HG02678 (cell line): ENCODE measurements around the gene WDR27.
"Not testable (repeated sequence)": the region's sequence is repeated elsewhere in the genome, so short reads cannot be mapped to it uniquely, and the experiment has no call there.

Experiments used
- ATAC-seq: cut with Tn5 transposase; IDR thresholded peaks from one replicate; pipeline ENCODE4 v1.9.1; 2021; ENCODE audit warnings: mild to moderate bottlenecking, moderate library complexity; ENCODE audit not compliant: unreplicated experiment

The WDR27 gene

DNA sequence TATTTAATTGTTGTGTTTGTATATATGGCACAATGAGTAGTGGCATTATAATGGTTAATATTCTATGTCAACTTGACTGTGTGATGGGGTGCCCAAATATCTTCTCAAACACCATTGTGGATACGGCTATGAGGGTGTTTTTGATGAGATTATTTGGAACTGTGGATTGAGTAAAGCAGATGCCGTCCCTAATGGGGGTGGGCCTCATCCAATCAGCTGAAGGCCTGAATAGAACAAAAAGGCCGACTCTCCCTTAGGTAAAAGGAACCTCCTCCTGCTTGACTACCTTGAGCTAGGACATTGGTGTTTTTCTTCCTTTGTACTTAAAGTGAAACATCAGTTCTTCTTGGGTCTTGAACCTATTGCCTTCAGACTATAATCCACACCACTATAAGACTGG lies 207.8 kb downstream of the WDR27 start:
- no peak for ATAC-seq

DNA sequence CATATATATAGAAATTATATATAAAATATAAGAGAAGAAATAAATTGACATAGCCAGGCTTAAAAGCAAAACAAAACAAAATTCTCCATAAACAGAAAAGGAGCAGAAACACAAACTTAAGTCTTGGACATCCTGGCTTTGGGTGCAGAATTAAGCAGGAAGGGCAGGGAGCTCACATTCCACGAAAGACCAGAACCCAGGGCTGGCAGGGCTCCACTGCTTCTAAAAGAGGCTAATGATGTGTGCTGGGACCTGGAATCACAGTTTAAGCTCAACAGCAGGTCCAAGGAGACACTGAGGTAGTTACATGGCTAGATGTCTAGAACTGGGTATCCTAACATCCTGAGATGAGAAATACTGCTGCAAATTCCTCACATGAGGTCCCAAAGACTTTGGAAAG lies 210.3 kb downstream of the WDR27 start:
- no peak for ATAC-seq

GRCh38 chr6:169490830-169491229 lies 211.0 kb downstream of the WDR27 start:
- no peak for ATAC-seq

GRCh38 chr6:169490246-169490641 lies 211.6 kb downstream of the WDR27 start:
- ATAC-seq = no peak

DNA sequence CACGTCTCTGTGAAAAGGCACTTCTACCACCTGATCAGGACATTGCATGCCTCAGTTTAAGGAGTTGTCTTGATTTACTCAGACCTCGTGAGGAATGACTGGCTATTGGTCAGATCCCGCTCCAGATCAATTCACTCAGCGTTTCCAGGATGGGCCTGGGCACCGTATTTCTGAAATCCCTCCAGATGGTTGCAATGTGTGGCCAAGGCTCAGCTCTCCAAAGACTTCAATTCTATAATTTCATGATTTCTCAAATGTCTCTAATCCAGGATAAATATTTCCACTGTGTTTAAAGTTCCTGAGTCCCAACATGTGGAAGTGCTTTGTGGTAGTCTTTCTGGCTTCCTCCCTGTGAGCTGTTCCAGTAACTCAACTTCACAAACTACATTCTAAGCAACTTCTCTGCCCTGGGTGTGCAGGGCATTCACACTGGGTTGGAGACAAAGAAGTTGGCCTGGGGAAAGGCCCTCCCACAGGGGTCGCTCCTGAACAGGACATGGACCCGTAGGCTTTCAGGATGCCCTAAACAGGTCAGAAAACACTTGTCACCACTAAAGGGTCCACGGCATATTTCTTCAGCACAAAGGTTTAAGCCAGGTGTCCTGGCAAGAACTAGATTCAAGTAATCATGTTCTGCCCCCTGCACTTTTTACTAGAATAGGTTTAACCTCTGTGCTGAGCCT lies 212.1 kb downstream of the WDR27 start:
- ATAC-seq = no peak

- no peak for ATAC-seq
Measured at GRCh38 chr6:169487579-169488436, 214.0 kb downstream of the WDR27 start.

DNA sequence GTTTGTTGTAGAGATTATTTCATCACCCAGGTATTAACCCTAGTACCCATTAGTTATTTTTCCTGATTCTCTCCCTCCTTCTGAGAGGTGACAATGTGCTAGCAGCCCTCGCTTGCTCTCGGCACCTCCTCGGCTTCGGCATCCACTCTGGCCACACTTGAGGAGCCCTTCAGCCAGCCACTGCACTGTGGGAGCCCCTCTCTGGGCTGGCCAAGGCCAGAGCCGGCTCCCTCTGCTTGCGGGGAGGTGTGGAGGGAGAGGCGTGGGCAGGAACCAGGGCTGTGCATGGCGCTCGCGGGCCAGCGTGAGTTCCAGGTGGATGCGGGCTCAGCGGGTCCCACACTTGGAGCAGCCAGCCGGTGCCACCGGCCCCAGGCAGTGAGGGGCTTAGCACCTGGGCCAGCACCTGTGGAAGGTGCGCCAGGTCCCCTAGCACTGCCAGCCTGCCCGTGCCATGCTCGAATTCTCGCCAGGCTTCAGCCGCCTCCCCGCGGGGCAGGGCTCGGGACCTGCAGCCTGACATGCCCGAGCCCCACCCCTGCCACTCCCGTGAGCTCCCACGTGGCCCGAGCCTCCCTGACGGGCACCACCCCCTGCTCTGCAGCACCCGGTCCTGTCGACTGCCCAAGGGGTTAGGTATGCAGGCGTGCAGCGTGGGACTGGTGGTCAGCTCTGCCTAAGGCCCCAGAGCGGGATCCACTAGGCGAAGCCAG lies 221.9 kb downstream of the WDR27 start:
- no peak for ATAC-seq

GRCh38 chr6:169474362-169474761 lies 227.5 kb downstream of the WDR27 start:
- ATAC-seq = no peak

DNA sequence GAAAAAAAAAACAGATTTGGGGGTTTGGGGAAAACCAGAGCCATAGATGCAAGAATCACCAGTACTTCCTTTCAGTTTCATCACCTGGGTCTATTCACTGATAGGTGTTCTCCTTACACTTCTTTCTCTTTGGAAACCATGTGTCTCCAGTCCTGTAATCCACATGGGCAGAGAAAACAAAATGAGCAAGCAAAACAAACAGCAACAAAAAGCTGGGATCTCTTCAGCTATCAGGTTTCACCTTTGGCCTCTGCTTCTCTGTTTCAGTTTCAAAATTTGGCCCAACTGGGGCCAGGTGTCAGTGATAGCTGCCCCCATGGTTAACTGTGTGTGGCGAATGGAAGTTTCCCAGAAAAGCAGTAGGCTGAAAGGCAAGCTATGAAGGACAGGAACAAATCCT lies 228.2 kb downstream of the WDR27 start:
- peak; percentile 66 for ATAC-seq

GRCh38 chr6:169472786-169473416 lies 228.9 kb downstream of the WDR27 start:
- ATAC-seq = no peak

GRCh38 chr6:169470790-169471189 lies 231.0 kb downstream of the WDR27 start:
- ATAC-seq = no peak

- ATAC-seq = no peak
Measured at GRCh38 chr6:169469028-169469427, 232.8 kb downstream of the WDR27 start.

GRCh38 chr6:169467755-169468154 lies 234.1 kb downstream of the WDR27 start:
- not testable (repeated sequence) for ATAC-seq

DNA sequence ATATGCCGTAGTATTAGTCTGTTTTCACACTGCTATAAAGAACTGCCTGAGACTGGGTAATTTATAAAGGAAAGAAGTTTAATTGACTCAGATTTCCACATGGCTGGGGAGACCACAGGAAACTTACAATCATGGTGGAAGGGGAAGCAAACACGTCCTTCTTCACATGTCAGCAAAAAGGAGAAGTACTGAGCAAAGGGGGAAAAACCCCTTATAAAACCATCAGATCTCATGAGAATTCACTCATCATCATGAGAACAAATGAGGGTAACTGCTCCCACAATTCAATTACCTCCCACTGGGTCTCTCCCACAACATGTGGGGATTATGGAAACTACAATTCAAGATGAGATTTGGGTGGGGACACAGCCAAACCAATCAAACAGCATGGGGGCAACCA lies 235.6 kb downstream of the WDR27 start:
- not testable (repeated sequence) for ATAC-seq

GRCh38 chr6:169457762-169458161 lies 244.1 kb downstream of the WDR27 start:
- no peak for ATAC-seq

GRCh38 chr6:169456840-169457239 lies 245.0 kb downstream of the WDR27 start:
- no peak for ATAC-seq

DNA sequence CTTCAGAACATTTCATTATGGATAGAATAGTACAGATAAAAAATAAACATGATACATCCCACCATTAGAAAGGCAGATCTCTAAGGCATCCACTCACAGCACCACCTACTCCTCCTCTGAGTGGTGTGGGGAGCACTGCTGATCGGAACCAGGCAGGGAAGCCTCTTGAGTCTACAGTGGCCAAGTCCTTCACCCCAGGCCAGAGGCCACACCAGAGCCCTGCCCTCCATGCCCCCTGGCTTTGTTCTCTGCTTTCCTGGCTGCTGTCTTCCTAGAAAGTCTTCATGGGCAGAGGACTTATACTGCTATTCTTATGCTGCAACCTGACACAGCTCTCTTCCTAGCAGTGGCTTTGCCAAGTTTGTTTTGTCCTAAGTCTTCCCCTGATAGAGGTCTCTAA lies 246.4 kb downstream of the WDR27 start:
- ATAC-seq = no peak

GRCh38 chr6:169454872-169455204 lies 247.0 kb downstream of the WDR27 start:
- ATAC-seq = no peak

DNA sequence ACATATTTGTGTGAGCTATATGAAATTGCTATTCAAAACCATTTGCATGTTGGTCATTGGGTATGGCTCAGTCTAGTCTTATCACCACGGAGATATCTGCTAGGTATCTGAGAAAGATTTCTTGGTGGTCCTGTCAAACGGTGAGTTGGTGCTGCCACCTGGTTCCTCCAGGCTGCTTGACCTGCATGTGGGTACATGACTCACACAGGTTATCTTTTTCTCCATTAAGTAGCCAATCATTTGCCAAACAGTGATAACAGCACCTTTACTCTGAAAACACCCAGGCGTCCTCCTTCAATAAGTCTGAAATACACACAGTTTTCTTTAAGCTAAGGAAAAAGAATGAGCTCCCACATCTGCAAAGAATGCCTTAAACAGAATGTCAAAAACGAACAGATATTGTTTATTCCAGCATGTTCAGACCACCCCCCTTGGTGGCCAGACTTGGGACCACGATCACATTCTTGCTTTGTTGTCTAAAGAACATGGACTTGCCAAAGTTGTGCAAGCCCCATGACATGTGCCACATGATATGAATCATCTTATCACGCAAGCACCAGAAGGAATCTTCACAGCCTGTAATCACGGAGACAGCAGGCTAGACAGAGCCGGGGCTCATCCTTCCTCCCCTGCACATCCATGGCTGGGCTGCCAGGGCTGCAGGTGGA lies 247.5 kb downstream of the WDR27 start:
- no peak for ATAC-seq

DNA sequence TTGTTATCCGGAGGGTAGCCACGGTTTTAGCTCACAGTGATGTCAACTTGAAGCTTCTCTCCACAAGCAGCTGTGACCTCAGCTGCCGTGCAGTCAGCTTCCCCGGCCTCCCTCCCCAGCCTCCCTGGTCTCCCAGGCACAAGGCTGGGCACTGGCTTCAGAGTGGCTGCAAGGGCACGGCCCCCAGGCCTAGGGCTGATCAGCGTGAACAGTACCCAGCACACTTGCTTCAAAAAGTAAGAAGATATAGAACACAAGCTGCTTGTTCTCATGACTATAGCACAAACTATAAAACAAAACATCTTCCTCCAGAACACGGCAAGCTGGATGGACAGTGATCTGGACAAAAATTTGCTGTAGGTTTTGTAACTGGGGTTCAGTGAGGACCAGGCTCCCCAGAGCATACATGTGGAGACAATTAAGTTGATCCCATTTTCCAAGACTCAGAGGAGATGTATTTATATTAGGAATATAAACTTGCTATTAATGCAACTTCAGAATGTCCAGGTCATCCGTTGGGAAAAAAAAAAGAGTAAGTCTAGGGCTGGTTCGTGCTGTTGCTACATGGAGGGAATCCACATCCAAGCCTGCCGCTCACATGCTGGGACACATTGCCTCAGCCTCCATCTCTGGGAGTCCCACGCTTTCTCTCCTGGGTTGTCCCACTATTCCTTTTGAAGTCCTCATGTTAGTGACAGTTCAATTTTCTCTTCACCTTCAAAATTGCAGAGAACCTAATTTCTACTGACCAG lies 248.8 kb downstream of the WDR27 start:
- ATAC-seq = no peak
